ENCODE data around the gene ZNF556. TPM values are rescaled to one million over a fixed set of nuclear protein-coding genes. Genes with fewer than 3 reads are reported as not detected.
"Not testable (repeated sequence)": the region's sequence is repeated elsewhere in the genome, so short reads cannot be mapped to it uniquely, and the experiment has no call there.

The ZNF556 gene
- total RNA-seq, 1 donor from 2014 or later = not detected

- no peaks in the 10 kb centered on the region for H3K4me1 ChIP-seq
- no peaks in the 10 kb centered on the region for H3K27me3 ChIP-seq
- intact Hi-C loops (cut with DNase I) = no loop called here
- no peak overlapping the region for H3K4me3 ChIP-seq
- H3K36me3 ChIP-seq = no peaks in the 10 kb centered on the region
- no peak for DNase-seq (ENCODE audit: extremely low spot score in 2 of 2)
- TF ChIP-seq POLR2AphosphoS5 (IDR thresholded peaks at IDR 0.05; ENCODE audit: insufficient read depth in 1 of 2, low read depth in 1 of 2) (no peak), CTCF (IDR thresholded peaks at IDR 0.05) (no peak), POLR2A (IDR thresholded peaks at IDR 0.05) (no peak)
- H3K27ac ChIP-seq = no peak overlapping the region
- no peaks in the 10 kb centered on the region for H3K9me3 ChIP-seq
These were observed 1.6 kb upstream of the ZNF556 start for GRCh38 chr19:2865334-2866100.

- H3K4me1 ChIP-seq = no peaks in the 10 kb centered on the region
- H3K9me3 ChIP-seq = no peaks in the 10 kb centered on the region
- TF ChIP-seq POLR2AphosphoS5 (IDR thresholded peaks at IDR 0.05; ENCODE audit: insufficient read depth in 1 of 2, low read depth in 1 of 2) (no peak), POLR2A (IDR thresholded peaks at IDR 0.05) (no peak), CTCF (IDR thresholded peaks at IDR 0.05) (no peak)
- no peaks in the 10 kb centered on the region for H3K36me3 ChIP-seq
- no peak overlapping the region for H3K27ac ChIP-seq
- H3K27me3 ChIP-seq = no peaks in the 10 kb centered on the region
- no peak for DNase-seq (ENCODE audit: extremely low spot score in 2 of 2)
- intact Hi-C loops (cut with DNase I) = no loop called here
- H3K4me3 ChIP-seq = no peak overlapping the region
These were observed 575 bp upstream of the ZNF556 start for GRCh38 chr19:2866495-2867024.

- intact Hi-C loops (cut with DNase I) = no loop called here
- no peaks in the 10 kb centered on the region for H3K4me1 ChIP-seq
- no peaks in the 10 kb centered on the region for H3K36me3 ChIP-seq
- DNase-seq (ENCODE audit: extremely low spot score in 2 of 2) = no peak
- H3K9me3 ChIP-seq = no peaks in the 10 kb centered on the region
- H3K27me3 ChIP-seq = no peaks in the 10 kb centered on the region
- no peak overlapping the region for H3K4me3 ChIP-seq
- H3K27ac ChIP-seq = no peak overlapping the region
- TF ChIP-seq POLR2A (IDR thresholded peaks at IDR 0.05) = no peak
- TF ChIP-seq POLR2AphosphoS5 (IDR thresholded peaks at IDR 0.05; ENCODE audit: insufficient read depth in 1 of 2, low read depth in 1 of 2) = no peak
- TF ChIP-seq CTCF (IDR thresholded peaks at IDR 0.05) = no peak
These were observed 2.5 kb downstream of the ZNF556 start for GRCh38 chr19:2869618-2870017.

- H3K4me1 ChIP-seq; H3K9me3 ChIP-seq; H3K36me3 ChIP-seq; DNase-seq (ENCODE audit: extremely low spot score in 2 of 2); H3K27me3 ChIP-seq; H3K4me3 ChIP-seq; H3K27ac ChIP-seq; intact Hi-C loops (cut with DNase I): not testable (repeated sequence)
These were observed 5.0 kb downstream of the ZNF556 start for GRCh38 chr19:2872175-2872574.

- no peak for DNase-seq (ENCODE audit: extremely low spot score in 2 of 2)
- Histone ChIP-seq H3K27me3 (no peaks in the 10 kb centered on the region), H3K4me3 (no peak overlapping the region), H3K27ac (no peak overlapping the region), H3K9me3 (peaks cover 24% of the 10 kb centered on the region), H3K36me3 (no peaks in the 10 kb centered on the region), H3K4me1 (no peaks in the 10 kb centered on the region)
- TF ChIP-seq CTCF (IDR thresholded peaks at IDR 0.05) (no peak), POLR2AphosphoS5 (IDR thresholded peaks at IDR 0.05; ENCODE audit: insufficient read depth in 1 of 2, low read depth in 1 of 2) (no peak), POLR2A (IDR thresholded peaks at IDR 0.05) (no peak)
- intact Hi-C loops (cut with DNase I) = no loop called here
These were observed 10.5 kb downstream of the ZNF556 start for GRCh38 chr19:2877398-2878331.

Measured in vagina (tissue), 2 donors.